Embryonic facial prominence (tissue), 1 donor: Measurements from ENCODE around the gene TMEM119.
"Not testable (repeated sequence)": the region's sequence is repeated elsewhere in the genome, so short reads cannot be mapped to it uniquely, and the experiment has no call there.

Experiments used
- DNase-seq: peaks from one replicate; pipeline ENCODE4 v3.0.0-alpha.2; 2016; ENCODE audit errors: extremely low spot score

The TMEM119 gene

DNA sequence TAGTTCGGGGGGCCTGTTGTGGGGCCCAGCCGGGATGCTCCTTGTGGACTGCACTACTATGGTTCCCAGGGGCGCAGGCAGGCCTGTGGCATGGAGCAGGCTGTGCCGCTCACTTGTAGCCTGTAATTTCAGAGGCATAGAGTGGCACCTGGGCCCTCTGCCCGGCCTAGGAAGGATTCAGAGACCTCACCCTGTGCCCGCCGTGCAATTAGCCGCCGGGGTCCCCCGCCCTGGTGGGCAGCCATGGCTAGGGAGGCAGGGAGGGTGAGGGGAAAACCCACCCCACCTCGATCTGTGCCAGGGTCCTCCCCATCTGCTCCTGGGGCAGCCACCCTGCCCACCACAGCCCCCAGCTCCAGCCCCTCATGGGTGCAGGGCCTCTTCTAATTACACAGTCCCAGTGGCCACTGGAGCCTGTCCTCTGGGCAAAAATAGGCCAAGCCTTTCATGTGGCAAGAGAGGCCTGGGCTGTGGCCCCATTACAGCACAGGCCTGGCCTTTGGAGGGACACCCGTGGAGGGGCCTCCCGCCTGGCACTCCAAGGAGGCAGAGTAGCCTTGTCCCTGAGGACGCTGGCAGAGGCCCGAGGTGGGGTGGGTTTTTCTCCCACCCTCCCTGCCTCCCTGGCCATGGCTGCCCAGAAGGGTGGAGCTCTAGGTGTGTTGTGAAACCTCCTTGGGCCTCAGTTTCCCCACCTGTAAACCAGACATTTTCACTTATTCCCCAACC lies 5.3 kb upstream of the TMEM119 start:
- no peak for DNase-seq

DNA sequence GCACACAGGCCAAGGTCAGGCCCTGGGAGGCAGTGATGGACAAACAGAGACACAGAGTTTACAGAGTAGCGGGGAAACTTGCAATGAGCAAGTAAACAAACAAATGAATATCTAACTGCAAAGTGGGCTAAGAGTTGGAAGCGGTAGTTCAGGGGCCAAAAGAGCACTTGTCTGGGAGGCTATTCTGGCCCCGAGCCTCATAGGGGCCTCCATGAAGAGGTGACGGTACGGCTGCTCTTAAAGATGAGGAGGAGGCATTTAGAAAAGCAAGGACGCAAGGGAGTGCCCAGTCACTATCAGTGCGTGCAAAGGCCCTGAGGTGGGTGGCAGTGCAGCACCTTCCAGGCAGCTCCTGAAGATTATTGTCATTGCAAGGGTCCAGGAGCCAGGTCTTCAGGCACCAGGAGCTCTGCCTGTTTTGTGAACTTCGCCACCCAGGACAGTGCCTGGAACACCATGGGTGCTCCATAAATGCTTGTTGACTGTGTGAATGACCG lies 4.4 kb upstream of the TMEM119 start:
- DNase-seq: no peak

DNA sequence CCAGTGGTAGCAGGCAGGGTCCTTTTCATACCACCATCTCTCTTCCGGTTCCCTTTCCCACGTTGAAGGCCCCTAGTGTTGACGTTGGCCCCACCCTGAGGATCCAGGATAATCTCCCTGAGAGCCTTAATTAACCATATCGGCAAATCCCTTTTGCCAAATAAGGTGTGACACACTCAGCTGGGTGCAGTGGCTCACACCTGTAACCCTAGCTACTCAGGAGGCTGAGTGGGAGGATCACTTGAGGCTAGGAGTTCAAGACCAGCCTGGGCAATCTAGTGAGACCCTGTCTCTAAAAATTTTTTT lies 2.8 kb upstream of the TMEM119 start:
- DNase-seq: no peak

- no peak for DNase-seq
Measured at GRCh38 chr12:108599948-108600701, 2.2 kb upstream of the TMEM119 start.

- no peak for DNase-seq
Measured at GRCh38 chr12:108599541-108599940, 1.7 kb upstream of the TMEM119 start.

GRCh38 chr12:108598553-108599250 lies 818 bp upstream of the TMEM119 start:
- DNase-seq: no peak

- no peak for DNase-seq
Measured at GRCh38 chr12:108596854-108597558, 878 bp downstream of the TMEM119 start.

GRCh38 chr12:108595711-108596647 lies 1.9 kb downstream of the TMEM119 start:
- no peak for DNase-seq

- DNase-seq: no peak
Measured at GRCh38 chr12:108594960-108595710, 2.7 kb downstream of the TMEM119 start.

GRCh38 chr12:108594323-108594903 lies 3.5 kb downstream of the TMEM119 start:
- no peak for DNase-seq

GRCh38 chr12:108592033-108592909 lies 5.6 kb downstream of the TMEM119 start:
- no peak for DNase-seq

DNA sequence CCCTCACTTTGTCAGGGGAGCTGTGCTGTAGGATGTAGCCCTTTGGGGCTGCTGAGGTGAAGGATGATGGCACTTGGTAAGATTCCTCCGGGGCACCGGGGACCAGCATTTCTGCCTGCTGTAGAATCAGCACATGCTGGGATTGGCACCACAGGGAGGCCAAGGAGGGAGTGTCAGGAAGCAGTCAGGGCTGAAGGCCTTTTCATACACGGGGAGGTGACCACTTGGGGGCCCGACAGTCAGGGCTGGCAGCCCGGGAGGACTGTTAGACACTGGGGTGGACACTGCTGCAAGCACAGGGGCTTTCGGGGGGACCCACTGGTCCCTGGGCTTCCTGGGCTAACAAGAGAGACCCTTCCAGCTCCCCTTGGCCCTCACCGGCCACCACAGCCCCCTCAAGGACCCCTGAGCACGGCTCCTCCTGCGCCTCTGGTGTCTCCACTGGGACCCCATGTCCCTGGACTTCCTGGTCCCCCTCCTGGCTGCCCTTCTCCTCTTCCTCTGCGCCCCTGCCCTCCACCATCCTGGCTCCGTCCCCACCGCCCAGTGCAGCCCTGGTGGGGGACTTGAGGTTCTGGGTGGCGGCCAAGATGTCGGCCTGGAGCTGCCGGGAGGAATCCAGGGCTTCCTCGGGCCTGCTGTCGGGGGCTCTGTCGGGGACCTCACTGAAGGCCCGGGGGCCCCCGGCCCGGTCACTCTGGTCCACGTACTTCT lies 6.5 kb downstream of the TMEM119 start:
- DNase-seq: no peak

- DNase-seq: not testable (repeated sequence)
Measured at GRCh38 chr12:108590463-108590862, 7.4 kb downstream of the TMEM119 start.

DNA sequence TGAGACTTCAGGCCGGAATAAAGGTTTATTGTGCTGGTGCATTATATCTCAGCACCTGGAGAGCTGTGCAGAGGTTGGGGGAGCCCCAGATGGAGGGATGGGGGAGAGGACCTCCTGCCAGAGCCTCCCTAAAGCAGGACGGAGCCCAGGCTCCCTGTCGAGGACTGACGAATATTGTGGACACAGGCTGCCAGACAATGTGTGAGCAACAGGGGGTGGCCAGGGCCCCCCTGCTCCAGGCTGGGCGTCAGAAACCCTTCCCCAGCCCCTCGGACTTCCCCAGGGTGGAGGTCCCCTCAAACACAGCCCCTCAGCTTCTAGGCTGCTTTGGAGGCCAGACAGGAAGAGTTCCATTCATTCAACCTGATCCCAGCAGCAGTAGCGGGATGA lies 8.0 kb downstream of the TMEM119 start:
- no peak for DNase-seq

DNA sequence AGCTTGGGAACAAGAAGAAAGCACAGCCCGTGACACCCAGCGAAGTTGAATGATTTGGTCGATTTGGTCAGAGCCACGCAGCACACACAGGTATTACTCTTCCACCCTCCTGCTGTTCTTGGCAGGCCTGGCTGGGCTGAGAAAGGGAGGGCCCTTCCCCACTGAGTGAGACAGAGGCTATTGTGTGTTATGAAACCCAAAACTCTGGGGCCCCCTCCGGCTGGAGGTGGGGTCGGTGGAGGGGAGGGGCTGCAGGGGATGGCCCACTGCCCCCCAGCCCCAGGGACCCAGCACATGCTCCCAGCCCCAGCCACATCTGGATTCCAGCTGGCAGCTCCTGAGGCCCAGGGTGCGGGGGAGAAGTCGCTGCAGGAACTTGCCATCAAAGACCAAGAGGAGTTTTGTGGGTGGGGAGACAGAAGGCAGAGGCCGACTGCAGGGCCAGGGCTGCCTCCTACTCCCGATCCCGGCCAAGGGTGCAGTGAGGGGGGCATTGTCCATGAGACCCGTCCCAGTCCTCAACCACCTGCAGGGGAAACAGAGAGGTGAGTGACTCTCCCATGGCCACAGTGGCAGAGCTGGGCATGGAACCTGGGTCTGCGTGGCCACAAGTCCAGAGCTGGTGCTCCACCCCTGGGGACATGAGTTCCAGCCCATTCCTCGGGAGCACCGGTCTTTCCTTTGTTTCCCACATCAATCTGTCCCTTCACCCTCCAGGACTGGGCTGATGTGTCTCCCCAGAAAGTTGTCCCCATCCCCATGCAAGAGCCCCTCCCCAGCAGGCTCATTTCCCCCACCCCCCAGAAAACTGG lies 8.7 kb downstream of the TMEM119 start:
- DNase-seq: no peak

- no peak for DNase-seq
Measured at GRCh38 chr12:108587826-108588225, 10.1 kb downstream of the TMEM119 start.

DNA sequence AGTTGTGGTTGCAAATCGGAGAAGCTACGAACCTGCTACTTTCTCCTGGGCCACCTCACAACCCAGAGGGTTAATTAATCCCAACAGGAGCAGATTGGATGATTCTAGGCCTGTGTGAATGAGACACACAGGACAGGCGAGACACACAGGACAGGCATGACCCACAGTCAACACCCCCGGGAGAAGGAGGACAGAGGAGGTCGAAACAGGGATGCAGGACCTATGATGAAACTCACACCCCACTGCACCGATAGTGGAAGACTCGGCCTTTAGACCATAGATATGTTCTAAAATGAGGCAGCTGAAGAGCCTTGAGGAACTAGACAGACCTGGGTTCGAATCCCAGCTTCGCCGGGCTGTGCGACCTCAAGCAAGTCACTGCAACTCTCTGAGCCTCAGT lies 11.6 kb downstream of the TMEM119 start:
- DNase-seq: no peak
